ENCODE measurements around the gene SIX3.

Gene SIX3

DNA sequence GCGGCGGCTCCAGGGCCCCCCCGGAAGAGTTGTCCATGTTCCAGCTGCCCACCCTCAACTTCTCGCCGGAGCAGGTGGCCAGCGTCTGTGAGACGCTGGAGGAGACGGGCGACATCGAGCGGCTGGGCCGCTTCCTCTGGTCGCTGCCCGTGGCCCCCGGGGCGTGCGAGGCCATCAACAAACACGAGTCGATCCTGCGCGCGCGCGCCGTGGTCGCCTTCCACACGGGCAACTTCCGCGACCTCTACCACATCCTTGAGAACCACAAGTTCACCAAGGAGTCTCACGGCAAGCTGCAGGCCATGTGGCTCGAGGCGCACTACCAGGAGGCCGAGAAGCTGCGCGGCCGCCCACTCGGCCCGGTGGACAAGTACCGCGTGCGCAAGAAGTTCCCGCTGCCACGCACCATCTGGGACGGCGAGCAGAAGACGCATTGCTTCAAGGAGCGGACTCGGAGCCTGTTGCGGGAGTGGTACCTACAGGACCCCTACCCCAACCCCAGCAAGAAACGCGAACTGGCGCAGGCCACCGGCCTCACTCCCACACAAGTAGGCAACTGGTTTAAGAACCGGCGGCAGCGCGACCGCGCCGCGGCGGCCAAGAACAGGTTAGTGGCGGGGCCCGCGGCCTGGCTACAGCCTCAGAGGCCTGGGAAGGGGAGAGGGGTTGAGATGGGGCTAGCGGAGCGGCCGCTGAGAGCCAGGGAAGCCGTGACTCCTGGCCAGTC, 965 bp downstream of the SIX3 start:
- DNase-seq (ENCODE audit: low read depth in 2 of 3, low spot score in 1 of 3), result no peak

DNA sequence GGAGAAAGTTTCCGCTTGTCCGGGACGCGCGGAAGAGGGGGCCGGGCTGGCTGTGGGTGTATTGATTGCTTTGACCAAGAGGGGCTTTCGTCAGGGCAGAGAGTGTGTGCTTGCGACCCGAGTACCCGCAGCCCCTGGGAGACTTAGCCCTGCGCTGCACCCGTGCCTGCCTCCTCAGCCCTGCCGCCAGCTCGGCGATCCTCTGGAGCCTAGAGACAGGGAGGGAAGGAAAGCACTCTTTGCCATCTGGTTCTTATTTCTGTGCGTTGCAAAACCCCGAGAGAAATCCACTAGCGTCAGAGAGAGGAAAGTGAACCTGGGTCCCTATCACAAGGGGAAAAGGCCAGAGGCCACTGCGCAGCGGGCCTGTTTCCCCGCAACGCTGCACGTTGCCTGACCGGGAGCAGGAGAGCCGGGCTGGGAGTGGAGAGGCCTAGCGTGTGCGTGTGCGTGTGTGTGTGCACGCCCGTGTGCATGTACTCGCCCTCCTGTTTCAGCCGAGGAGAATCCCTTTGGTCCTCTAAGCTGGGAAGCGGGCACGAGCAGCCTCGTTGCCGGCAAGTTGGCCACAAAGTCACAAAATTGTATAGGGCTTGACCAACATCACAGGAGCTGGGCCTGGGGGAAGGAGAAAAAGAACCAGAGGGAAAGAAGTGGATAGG, 1.7 kb downstream of the SIX3 start:
- DNase-seq (ENCODE audit: low read depth in 2 of 3, low spot score in 1 of 3), result no peak

DNA sequence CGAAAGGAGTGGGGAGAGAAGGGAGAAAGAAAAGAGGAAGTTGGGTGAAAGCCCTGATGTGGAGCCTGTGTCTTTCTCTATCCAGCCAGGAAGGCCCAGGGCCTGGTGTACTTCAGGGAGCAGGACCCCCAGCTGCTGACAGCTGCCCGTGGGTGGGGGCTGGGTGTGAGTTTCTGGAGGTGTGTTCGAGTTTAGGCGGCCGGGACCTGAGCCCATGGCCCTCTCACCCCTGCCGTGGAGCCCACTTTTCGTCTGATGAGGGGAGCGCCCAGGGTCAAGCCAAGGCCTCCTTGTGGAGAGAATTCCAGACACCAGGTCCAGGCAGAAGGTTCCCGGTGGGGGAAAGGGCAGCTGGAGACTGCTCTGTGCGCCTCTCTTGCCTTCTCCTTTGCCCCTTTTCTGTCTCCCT, 2.2 kb downstream of the SIX3 start:
- no peak for DNase-seq (ENCODE audit: low read depth in 2 of 3, low spot score in 1 of 3)

DNA sequence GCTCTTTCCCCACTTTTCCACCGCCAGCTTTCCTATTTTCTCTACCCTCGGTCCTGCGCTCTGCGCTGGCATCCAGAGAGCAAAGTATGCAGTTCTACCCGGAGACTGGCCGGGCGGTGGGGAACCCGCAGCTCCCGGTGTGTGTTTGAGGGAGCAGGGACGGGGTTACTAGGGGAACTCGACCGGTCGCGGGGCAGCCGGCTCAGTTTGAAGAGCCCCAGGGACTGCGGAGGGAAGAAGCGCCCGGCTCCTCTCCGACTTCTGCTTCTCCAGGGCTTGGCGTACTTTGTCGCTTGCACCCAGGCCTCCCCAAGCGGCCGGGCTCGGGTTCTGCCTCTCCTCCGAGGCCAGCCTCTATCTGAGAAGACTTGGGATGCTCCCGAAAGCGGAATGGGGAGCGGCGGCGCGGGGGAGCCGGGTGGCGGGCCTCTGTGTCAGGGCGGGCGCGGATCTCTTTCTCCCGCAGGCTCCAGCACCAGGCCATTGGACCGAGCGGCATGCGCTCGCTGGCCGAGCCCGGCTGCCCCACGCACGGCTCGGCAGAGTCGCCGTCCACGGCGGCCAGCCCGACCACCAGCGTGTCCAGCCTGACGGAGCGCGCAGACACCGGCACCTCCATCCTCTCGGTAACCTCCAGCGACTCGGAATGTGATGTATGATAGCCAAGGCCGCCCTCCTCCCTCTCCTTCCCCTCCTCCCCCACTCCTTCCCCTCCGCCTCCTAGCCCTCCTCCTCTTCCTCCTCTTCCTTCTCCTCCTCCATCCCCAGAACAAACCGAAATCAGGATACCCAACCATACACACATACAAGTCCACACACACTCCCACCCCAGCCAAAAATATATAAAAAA, 2.8 kb downstream of the SIX3 start:
- DNase-seq (ENCODE audit: low read depth in 2 of 3, low spot score in 1 of 3), result no peak

DNA sequence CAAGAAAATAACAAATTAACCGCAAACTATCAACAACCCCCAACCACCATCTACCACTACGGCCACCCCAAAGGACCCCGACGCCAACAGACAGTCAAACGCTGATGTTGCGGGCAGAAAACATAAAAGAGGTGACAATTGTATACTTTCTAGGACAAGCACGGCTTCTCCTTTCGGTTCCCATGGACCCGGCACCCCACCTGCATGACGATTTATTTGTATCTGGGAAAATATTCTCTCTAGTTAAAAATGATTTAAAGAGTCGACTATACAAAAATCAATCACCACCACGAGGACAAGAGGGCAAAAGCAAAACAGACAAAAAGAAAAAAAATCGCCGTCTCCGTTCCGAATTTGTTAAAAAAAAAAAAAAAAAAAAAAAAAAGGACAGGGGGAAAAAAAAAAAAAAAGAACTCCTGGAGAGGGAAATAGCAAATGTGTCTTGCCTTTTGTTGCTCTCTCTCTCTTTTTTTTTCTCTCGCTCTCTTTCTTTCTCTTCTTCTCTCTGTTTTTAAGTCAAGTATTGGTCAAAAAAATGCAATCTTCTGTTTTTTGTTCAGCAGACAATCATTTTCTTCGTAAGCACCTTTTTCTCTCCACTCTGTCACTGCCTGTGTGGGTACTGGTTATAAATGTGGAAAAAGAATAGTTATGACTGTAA, 3.6 kb downstream of the SIX3 start:
- no peak for DNase-seq (ENCODE audit: low read depth in 2 of 3, low spot score in 1 of 3)

DNA sequence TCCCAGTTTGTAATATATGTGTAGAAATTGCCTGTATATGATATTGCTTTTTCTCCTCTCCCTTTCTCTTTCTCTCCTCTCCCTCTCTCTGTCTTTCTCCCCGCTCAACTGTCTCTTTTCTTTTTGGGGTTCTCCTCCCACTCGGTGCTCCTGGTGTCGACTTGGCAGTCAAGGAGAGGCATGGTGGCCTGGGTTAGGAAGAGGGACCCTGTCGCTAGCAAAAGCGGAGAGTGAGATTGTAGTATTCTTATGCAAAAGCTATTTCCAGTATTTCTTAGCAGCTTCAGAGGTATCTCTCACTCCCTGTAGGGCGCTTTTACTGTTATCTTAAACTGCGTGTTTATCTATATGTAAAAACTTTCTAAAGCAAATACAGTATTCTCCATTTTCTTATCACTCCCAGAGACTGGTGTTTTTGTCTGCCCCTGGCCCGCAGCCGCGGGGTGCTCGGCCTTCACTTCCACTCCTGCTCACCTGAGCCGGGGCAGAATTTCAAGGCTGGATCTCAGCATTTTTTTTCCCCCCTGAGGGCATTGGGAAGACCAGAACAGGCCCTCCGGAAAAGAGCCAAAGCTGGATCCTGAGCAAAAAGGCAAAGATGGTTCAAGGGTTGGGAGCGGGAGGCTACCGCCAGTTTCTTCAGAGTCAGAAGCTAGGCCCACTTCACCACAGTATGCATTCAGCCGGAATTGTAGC, 4.3 kb downstream of the SIX3 start:
- no peak for DNase-seq (ENCODE audit: low read depth in 2 of 3, low spot score in 1 of 3)

DNA sequence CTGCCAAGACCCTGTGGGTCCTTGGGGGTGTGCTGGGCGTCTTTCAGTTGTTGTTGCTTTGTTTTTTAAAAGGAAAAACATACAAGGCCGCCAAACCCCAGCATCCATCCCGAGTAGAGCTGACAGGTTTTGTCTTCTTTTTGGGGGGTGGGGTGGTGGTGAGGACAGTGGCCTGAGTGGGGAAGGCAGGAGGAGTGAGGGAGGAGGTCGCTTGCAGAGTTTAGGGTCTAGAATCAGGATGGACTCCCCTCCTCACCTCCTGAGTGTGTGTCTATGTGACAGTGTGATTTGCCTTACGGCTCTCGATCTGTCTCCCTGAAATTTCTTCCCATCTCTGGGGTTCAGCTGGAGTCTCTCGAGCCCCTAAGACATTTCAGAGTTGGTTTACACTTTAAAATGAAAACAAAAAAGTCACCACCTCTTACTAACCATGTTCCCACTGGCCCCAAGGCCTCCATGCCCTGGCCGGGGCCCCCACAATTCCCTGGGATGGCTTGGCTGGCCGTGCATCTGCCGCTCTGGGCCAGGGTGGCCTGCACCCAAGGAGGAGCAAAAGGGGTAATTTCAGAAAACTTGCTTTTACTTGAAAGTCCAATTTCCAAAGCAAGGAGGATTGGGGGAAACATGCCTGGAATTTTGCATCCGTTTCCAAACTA, 5.0 kb downstream of the SIX3 start:
- no peak for DNase-seq (ENCODE audit: low read depth in 2 of 3, low spot score in 1 of 3)

DNA sequence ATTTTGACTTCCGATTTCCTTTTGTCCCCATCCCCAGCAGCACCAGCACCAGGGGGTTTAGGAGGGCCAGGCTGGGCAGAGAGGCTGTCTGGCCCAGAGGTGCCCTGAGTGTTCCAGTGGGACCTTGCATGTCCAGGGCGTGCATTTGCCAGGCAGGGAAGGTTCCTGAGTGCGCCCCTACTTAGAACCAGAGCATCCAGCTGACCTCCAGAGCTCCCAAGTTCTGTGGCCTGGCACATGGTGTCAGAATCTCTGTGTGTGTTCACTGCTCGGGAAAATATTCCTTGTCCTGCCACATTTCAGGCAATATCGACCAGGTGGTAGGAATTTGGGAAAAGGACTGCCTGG, 5.5 kb downstream of the SIX3 start:
- no peak for DNase-seq (ENCODE audit: low read depth in 2 of 3, low spot score in 1 of 3)

DNA sequence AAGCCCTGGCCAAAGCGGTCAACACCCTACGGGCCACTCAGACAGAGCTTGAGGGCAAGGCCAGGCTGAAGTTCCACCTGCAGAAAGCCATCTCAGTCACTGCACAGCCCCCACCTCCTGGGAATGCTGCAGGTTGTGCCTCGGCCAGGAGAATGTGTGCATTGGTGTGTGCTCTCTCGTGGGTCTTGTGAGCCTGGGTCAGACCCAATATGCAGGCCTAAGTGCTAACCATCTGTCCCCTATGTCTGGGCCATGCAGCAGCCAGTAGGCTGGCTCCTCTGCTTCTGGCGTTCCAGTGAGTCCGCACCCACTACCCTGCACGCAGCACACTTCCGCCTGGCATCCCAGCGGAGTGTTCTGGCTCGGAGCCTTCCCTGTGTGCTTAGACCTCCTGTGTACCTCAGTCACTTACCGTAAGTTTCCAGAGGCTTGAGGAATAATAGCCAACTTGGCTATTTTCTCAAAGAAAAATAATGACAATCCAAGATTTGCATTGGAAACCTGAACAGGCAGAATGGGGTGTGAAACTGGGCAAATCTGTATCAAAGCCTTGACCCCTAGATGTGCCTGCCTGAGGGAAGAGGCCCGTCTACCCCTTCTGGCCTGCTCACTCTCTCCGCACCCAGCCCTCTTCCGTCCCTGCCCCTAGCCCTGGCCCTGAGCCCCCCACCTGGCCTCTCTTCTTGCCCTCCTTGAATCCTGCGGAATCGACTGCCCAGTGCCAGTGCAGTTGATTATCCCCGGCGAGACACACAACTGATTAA, 7.2 kb downstream of the SIX3 start:
- DNase-seq (ENCODE audit: low read depth in 2 of 3, low spot score in 1 of 3), result no peak

DNA sequence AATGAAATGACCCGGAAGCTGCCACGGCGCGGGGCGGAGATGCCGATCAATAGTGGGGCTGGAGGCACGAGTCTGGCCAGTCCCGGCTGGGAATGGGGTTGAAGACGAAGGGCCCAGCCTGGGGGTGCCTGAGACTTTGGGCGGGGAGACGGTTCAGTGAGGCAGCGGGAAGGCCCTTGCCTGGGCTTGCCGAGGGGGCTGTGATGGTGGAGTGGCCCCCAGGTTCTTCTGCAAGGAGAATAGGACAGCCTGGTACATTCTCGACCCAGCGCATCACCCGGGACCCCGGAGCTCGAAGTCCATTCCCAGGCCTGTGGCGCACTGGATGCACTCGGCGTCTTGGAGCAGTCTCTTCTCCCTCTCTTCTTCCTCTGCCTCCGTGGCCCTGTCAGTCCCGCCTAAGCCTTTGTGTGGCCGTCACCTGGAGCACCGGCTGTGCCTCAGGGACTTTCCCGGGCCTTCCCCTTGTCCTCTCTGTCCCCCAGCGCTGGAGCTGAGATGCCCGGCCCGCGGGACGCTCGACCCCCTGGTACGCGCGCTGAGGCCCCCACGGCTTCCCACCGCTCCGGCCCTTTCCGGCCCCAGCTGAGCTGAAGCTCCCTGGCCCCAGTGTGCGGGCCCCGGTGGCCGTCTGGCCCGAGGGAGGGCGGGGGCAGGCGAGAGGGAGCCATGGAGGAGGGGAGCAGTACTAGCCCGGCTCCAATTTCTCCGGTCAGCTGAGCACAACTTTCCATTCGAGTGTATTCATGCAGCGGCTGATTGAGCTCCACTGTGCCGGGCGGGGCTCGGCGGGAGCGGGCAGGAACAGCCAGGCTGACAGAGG, 8.0 kb downstream of the SIX3 start:
- no peak for DNase-seq (ENCODE audit: low read depth in 2 of 3, low spot score in 1 of 3)

DNA sequence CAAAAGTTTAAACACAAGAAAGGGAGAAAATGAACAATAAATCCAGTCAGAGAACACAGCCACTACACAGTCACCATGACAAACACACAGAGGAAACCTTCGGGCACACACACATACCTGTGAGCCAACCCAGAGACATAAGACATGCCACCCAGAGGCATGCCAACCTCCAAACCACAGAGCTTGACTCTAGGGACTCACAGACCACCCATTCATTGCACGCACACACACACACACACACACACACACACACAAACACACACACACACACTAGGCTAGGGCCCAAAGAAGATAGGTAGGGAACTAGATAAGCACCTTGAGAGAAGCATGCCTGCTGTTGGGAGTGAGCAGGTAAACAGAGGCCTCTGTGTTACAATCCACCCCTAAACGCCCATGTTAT, 9.1 kb downstream of the SIX3 start:
- DNase-seq (ENCODE audit: low read depth in 2 of 3, low spot score in 1 of 3), result no peak

DNA sequence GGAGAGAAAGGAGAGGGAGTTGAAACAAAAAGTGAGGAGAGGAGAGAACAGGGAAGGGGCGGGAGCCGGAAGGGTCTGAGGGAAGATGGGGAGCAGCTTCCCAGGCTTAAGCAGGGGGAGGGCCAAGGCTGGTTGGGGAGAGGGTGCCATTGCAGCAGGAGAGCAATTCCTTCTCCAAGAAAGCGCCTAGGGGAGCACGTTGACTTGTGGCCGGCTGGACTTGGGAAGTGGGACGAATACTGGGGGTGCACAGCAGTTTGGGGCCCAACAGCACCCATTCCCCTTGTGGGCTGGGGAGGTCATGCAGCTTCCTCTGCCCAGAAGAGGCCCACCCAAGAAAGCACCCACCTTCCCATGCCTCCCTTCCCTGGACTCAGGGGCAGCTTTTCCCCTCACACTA, 9.6 kb downstream of the SIX3 start:
- DNase-seq (ENCODE audit: low read depth in 2 of 3, low spot score in 1 of 3), result no peak

DNA sequence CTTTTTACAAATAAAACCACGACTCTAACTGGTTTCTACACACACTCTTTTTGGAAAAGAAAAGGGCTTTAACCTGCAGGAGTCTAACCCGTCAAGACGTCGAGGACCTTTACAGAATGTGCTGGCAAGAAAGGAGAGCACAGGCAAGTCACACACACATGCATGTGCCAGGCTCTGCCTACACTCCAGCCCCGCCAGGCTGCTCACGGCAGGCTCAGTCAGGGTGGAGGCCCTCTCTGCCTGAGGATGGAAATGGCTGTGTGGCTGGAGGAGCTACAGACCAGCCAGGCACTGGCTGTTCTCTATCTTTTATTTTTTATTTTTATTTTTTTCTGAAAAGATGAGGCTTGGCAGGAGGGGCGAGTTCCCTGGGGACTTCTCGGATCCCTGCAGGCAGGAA, 10.2 kb downstream of the SIX3 start:
- DNase-seq (ENCODE audit: low read depth in 2 of 3, low spot score in 1 of 3), result no peak

DNA sequence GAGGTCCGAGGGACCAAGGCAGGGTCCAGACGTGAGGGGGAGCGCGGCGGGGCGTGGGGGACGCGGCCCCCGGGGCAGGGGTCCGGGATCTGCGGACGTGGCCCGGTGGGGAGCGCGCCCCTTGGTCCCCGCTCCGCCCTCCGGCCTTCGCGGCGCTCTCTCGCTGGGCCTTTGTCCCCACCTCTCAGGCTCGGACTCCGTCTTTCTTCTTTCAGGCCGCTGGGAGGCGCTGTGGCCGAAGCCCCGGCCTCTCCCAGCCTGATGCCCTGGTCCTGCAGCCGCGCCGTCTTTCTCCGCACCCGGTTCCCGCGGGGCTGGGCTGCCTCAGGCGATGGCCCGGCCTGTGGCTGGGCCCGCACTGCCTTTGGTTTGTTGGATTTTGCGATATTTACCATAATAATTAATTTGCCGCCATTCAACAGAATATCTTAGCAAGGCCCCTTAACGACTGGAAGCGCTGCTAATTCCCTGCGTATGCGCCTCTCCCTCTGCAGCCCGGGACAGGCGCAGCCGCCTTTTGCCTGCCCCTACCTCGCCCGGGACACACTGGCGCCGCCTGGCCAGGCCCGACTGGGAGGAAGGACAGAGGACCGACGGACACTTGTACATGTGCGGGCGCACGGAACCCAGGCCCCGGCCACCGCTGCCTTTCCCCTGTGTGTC, 10.8 kb downstream of the SIX3 start:
- peak in 2 of 3 donors; percentile 35 to 42 for DNase-seq (ENCODE audit: low read depth in 2 of 3, low spot score in 1 of 3)

DNA sequence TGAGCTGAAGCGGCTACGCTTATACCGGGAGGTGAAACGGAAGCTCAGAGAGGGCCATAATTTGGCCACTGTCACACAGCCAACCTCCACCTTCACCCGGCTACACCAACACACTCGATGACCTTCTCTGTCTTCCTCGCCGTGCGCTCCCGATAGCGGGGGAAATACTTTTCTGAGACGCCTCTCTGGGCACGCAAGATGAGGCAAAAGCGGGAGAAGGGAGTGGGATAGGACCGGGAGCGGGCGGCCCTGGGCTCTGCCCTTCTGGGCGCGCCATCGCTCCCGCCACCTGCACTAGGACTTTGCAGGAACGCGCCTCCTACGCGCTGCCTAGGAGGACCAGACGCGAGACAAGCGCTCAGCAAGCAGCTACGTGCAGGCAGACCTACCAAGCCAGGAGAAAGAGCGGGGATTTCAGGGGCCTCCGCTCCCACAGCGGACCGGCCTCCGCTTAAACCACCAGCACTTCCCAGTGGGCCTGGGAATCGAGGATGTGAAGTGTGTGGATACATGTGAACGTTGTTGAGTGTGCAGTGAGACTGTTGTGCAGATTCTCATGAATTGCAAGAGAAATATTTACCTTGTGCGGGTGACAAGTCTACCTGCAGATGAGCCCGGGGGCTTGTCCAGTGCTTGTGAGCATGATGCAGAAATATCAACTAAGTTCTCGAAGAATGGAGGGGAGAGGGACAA, 11.4 kb downstream of the SIX3 start:
- no peak for DNase-seq (ENCODE audit: low read depth in 2 of 3, low spot score in 1 of 3)

DNA sequence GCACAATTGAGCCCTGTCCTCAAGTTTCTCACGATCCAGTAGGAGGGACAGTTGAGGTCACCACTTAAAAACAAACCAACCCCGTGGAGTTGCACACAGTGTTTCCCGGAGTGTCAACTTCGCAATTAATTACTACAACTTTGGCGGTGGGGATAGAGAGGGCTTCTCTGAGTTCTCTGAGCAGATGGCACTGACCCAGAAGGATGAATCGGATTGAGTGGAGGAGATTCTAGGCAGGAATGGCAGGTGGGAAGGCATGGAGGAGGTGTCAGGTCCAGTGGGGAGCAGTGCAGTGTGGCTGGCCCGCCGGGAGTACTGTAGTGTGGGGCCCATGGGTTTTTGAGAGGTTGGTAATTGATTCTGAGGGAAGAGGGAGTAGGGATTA, 12.0 kb downstream of the SIX3 start:
- no peak for DNase-seq (ENCODE audit: low read depth in 2 of 3, low spot score in 1 of 3)

DNA sequence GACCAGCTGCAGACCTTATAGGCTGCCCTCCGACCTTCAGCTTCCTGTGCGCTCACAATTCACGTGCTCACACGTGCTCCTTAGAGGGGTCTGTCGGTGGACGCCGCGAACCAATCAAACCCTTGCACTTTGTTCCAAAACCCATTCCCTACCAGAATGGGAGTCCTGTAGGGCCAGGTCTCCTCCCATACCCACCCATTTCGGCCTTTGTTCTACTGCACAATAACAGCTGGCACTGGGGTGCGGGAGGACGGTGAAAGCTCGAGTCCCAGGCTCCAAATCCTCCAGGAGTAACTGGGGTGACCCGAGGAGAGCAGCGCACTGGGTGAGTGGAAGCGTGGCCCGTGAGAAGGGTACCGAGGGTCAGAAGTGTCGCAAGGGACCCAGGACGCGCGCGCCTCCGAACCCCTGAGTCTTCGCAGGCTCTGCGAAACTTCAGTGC, 13.0 kb downstream of the SIX3 start:
- DNase-seq (ENCODE audit: low read depth in 2 of 3, low spot score in 1 of 3), result no peak

All from stimulated activated CD4-positive, alpha-beta T cell treated with anti-CD3 and anti-CD28 coated beads, Interleukin-12 subunit alpha, Interleukin-12 subunit beta, amount 100 ng/mL, for 48 hours (primary cell).